Measurements from ENCODE around the gene BMP15. TPM values are rescaled to one million over a fixed set of nuclear protein-coding genes. Genes with fewer than 3 reads are reported as not detected.

The BMP15 gene
- total RNA-seq, 1 donor from 2014 or later, result not detected

GRCh38 chrX:50920132-50920531, 9.6 kb downstream of the BMP15 start:
- Mint-ChIP-seq H3K27ac (ENCODE audit: unreplicated experiment) (no peak overlapping the region), H3K27me3 (ENCODE audit: low read depth, unreplicated experiment) (no peaks in the 10 kb centered on the region), H3K4me1 (ENCODE audit: low read depth, unreplicated experiment) (no peaks in the 10 kb centered on the region), H3K9me3 (ENCODE audit: unreplicated experiment) (no peaks in the 10 kb centered on the region), H3K36me3 (ENCODE audit: low read depth, unreplicated experiment) (no peaks in the 10 kb centered on the region), H3K4me3 (ENCODE audit: unreplicated experiment) (no peak overlapping the region)
- no peak overlapping the region for H3K9ac ChIP-seq (ENCODE audit: low read length)
- no peak overlapping the region for H2AFZ ChIP-seq (ENCODE audit: low read depth, low read length)
- H3K27ac ChIP-seq (ENCODE audit: low read depth, low read length), result no peak overlapping the region
- peak; percentile 100 for FAIRE-seq
- H3K4me1 ChIP-seq (ENCODE audit: insufficient read depth, low read length), result no peaks in the 10 kb centered on the region
- H3K79me2 ChIP-seq (ENCODE audit: insufficient read depth, low read length), result no peaks in the 10 kb centered on the region
- H3K27me3 ChIP-seq (ENCODE audit: insufficient read depth, low read length), result no peaks in the 10 kb centered on the region
- H3K9me3 ChIP-seq (ENCODE audit: insufficient read depth, low read depth, low read length), result no peaks in the 10 kb centered on the region
- TF ChIP-seq EZH2 (IDR thresholded peaks at IDR 0.05; ENCODE audit: insufficient read depth, low read length) (no peak), CTCF (IDR thresholded peaks at IDR 0.05; ENCODE audit: insufficient read depth, low read depth, low read length) (peak; percentile 46)
- H3K36me3 ChIP-seq (ENCODE audit: insufficient read depth, low read length), result no peaks in the 10 kb centered on the region
- H4K20me1 ChIP-seq (ENCODE audit: insufficient read depth, low read length), result no peaks in the 10 kb centered on the region
- peak; percentile 1 for DNase-seq (ENCODE audit: low read depth)
- H3K4me2 ChIP-seq (ENCODE audit: low read length), result no peak overlapping the region
- H3K4me3 ChIP-seq (ENCODE audit: insufficient read depth, low read depth, low read length), result no peak overlapping the region

- no peak overlapping the region for H3K4me3 Mint-ChIP-seq (ENCODE audit: unreplicated experiment)
- Histone ChIP-seq H3K9me3 (ENCODE audit: insufficient read depth, low read depth, low read length) (no peaks in the 10 kb centered on the region), H3K4me2 (ENCODE audit: low read length) (no peak overlapping the region), H3K79me2 (ENCODE audit: insufficient read depth, low read length) (no peaks in the 10 kb centered on the region), H4K20me1 (ENCODE audit: insufficient read depth, low read length) (no peaks in the 10 kb centered on the region), H3K27ac (ENCODE audit: low read depth, low read length) (no peak overlapping the region), H3K27me3 (ENCODE audit: insufficient read depth, low read length) (no peaks in the 10 kb centered on the region), H3K4me3 (ENCODE audit: insufficient read depth, low read depth, low read length) (no peak overlapping the region), H2AFZ (ENCODE audit: low read depth, low read length) (no peak overlapping the region), H3K36me3 (ENCODE audit: insufficient read depth, low read length) (no peaks in the 10 kb centered on the region), H3K9ac (ENCODE audit: low read length) (no peak overlapping the region), H3K4me1 (ENCODE audit: insufficient read depth, low read length) (no peaks in the 10 kb centered on the region)
- no peak for DNase-seq (ENCODE audit: low read depth)
- H3K4me1 Mint-ChIP-seq (ENCODE audit: low read depth, unreplicated experiment), result no peaks in the 10 kb centered on the region
- TF ChIP-seq CTCF (IDR thresholded peaks at IDR 0.05; ENCODE audit: insufficient read depth, low read depth, low read length) (no peak), EZH2 (IDR thresholded peaks at IDR 0.05; ENCODE audit: insufficient read depth, low read length) (no peak)
- FAIRE-seq, result no peak
- H3K27me3 Mint-ChIP-seq (ENCODE audit: low read depth, unreplicated experiment), result no peaks in the 10 kb centered on the region
- no peaks in the 10 kb centered on the region for H3K36me3 Mint-ChIP-seq (ENCODE audit: low read depth, unreplicated experiment)
- H3K27ac Mint-ChIP-seq (ENCODE audit: unreplicated experiment), result no peak overlapping the region
- no peaks in the 10 kb centered on the region for H3K9me3 Mint-ChIP-seq (ENCODE audit: unreplicated experiment)
Measured at GRCh38 chrX:50927127-50927526, 16.6 kb downstream of the BMP15 start.

- Mint-ChIP-seq H3K27me3 (ENCODE audit: low read depth, unreplicated experiment) (no peaks in the 10 kb centered on the region), H3K27ac (ENCODE audit: unreplicated experiment) (no peak overlapping the region), H3K9me3 (ENCODE audit: unreplicated experiment) (no peaks in the 10 kb centered on the region), H3K4me3 (ENCODE audit: unreplicated experiment) (no peak overlapping the region), H3K36me3 (ENCODE audit: low read depth, unreplicated experiment) (no peaks in the 10 kb centered on the region), H3K4me1 (ENCODE audit: low read depth, unreplicated experiment) (peaks cover 4% of the 10 kb centered on the region)
- H3K4me3 ChIP-seq (ENCODE audit: insufficient read depth, low read depth, low read length), result no peak overlapping the region
- FAIRE-seq (no peak), DNase-seq (ENCODE audit: low read depth) (no peak)
- H3K79me2 ChIP-seq (ENCODE audit: insufficient read depth, low read length), result no peaks in the 10 kb centered on the region
- no peaks in the 10 kb centered on the region for H3K27me3 ChIP-seq (ENCODE audit: insufficient read depth, low read length)
- H3K9me3 ChIP-seq (ENCODE audit: insufficient read depth, low read depth, low read length), result no peaks in the 10 kb centered on the region
- H3K4me2 ChIP-seq (ENCODE audit: low read length), result no peak overlapping the region
- no peaks in the 10 kb centered on the region for H3K36me3 ChIP-seq (ENCODE audit: insufficient read depth, low read length)
- H3K27ac ChIP-seq (ENCODE audit: low read depth, low read length), result no peak overlapping the region
- H3K9ac ChIP-seq (ENCODE audit: low read length), result no peak overlapping the region
- no peak overlapping the region for H2AFZ ChIP-seq (ENCODE audit: low read depth, low read length)
- no peaks in the 10 kb centered on the region for H4K20me1 ChIP-seq (ENCODE audit: insufficient read depth, low read length)
- no peaks in the 10 kb centered on the region for H3K4me1 ChIP-seq (ENCODE audit: insufficient read depth, low read length)
- TF ChIP-seq EZH2 (IDR thresholded peaks at IDR 0.05; ENCODE audit: insufficient read depth, low read length) (no peak), CTCF (IDR thresholded peaks at IDR 0.05; ENCODE audit: insufficient read depth, low read depth, low read length) (no peak)
Measured at GRCh38 chrX:50941638-50942037, 31.1 kb downstream of the BMP15 start.
